GM18526 (cell line): Measurements from ENCODE around the gene BRINP1.

Source experiments
- POLR2A ChIP-seq: IDR thresholded peaks from 3 replicates; pipeline ENCODE4 v1.6.1; 2011; ENCODE audit not compliant: insufficient read length; ENCODE audit errors: extremely low read depth

Gene BRINP1

DNA sequence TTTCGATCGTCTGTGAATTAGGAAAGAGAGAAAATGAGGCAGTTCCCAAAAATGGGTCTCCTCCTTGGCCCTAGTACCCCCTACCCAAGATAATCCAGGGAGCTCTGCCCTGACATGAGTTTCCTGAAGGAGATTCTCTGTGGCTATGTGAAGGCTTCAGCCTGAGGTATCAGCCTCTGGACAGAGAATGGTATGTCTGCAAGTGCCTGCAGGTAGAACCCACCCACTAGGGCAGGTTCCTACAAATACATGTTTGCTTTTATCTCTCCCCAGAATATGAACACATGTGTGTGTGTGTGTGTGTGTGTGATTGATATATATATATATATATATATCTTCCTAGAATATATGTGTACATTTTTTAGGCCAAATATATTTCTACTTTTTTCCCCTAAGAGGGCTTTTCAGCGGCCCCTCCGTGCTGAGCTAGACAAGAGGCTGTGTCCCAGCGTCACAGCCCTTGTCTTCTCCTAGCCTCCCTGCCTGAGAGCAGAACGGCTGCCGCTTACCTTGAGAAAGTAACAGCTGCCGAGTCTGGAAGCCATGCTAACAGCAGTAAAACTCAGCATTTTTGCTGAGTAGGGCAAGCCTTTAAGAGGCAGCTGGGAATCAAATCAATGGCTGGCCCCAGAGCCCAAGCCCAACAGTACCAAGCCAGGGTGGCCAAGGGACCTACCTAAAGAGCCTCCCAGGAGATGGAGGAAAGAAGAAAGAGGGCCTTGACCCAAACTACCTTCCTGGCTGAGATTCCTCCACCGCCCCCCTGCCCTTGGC, 2.1 kb downstream of the BRINP1 start:
- no peak for TF ChIP-seq POLR2A

DNA sequence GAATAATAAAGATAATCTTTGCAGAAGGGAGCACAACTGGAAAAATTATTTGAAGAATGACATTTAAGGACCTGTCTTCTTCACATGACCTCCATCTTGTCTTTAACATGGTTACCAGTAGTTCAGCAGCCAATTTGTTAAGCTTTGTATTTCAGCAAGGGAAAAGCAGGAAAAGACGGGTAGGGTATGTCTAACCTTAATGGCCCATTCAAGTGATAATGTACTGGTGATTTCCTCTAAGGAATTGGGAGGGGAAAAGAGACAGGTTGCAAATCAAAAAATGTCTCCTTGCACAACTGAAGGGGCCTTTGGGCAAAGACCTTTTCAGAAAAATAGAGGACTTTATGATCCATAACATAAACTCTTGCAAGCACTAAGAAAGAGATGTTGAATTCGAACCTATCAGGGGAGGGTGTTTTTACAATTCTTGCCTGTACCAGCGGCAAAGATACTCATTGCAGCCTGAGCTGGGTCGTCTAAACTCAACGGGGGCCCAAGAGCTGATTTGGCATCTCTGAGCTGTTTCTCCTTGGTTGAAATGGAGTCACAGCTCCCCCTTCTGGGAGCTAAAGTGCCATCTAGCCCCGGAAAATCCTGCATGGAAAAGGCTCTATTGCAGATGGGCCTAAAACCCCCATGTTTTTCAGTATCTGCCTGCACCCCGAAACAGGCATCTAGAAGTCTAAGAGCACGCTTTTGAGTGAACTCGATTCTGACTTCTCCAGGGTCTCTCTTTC, 3.8 kb downstream of the BRINP1 start:
- no peak for TF ChIP-seq POLR2A

DNA sequence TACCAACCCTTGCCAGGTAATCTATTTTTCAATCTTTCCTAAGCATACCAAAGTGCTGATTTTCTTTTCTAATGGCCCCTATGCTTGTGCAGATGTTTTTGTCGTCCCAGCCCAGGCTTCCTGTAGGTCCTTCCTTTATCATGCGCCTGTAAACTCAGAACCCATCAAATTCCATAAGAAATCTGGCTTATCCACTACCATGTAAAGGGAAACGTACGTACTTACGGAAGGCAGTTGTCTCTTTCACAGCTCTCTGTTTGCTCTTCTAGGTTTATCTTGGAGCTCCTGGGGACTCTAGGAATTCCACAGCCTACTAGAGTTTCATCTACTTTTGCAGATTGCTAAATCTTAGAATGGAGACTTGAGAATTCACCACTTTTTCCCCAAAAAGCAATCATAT, 9.0 kb downstream of the BRINP1 start:
- no peak for TF ChIP-seq POLR2A

DNA sequence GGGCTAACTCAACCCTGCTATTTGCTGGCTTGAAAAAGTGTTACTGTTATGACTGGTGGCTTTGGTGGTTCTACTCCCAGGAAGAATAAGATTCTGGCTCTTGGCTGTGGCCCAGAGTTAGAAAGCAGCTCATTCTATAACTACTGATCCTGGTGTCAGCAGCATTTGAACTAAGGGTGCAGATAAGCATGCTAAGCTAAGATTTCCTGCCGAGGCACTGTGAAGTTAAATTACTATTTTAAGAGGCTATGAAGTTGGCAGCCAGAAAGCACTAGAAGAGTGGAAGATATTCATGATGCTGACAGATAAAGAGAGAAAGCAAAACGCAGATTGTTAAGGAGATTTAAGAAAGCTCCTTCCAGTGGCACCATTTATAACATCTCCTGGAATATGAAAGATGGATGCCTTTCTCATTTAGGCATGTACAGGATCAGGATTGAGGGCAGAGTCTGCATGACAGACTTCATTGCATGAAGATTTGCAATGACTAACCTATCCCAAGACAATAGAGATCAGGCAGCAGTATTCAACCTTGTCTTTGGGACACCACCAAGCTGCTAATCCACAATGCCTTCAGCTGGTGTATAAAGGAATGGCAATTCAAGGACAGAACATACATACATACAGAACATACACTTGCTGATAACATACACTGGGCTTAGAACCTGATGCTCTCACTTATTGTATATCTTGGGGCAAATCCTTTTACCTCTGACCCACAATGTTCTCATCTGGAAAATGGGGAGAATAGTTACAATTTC, 11.7 kb downstream of the BRINP1 start:
- no peak for TF ChIP-seq POLR2A

DNA sequence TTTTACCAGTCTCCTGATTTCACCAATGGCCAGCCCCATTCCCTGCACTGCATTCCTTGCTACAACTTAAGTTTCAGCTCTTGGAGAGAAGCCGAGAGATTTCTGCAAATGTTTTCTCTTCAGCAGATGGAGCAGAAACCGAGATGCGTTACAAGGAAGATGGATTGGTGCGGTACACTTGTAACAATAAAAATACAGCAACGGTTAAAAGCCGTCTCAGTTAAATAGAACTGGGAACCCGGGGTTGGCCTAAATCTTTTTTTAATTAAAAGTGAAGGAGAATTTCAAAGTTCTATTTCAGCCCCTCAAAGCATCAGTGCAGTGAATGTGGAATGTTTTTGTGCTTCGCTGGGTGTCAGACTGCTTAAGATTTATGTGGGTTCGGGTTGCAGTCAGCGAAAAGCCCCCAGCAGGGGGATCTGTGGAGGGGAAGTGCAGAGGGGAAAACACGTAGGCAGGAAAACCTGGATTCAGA, 19.8 kb downstream of the BRINP1 start:
- TF ChIP-seq POLR2A = no peak

DNA sequence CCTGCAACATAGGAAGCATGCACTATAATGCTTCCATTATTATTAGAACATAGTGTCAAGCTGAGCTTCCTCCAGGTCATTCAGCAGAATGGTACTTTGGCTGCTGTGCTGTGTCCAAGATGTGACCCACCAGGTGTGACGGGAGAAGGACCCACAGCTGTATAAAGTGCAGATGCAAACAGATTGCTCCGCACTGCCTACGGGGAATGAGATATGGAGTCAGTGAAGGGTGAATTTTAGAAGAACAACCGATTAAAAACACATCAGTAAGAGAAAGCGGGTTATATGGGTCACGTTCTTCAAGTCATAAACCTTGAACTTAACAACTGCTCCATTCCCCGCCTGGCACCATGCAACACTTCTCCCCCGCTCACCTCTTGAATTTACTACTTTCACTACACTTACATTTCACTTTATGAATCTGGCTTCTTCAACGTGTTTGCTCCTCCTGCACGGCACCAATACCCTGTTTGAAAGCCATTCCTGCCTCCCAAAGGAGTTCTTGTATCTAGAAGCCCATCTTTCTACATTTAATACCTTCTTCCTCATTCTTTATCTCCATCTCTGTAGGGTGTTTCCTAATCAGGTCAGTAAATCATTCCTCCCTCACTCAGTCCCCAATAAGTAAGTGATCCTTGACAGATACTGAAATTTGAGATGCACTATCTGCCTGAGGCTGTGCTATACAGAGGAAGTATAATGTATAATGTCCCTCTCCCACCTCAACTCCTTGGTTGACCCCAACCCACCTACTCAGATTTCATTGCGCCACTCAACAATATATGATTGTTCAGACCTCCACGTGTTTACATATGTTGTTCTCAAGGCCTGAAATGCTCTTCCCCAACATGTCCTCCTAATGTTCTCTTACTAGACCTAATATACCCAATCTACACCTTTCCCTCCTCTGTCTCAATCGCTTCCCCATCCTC, 25.9 kb downstream of the BRINP1 start:
- TF ChIP-seq POLR2A = no peak

DNA sequence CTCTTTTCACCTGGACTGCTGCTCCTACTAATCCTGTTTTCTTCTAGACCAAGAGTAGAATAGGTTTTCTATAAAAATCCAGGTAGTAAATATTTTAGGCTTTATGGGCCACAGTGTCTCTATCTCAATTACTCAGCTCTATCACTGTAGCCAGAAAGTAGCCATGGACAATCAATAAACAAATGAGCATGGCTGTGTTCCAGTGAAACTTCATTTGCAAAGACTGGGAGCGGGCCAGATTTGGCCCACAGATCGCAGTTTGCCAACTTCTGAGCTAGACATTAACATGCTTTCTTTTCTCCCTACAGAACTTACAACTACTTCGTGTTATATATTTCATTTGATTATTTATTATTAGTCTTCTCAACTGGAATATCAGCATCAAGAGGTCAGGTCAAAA, 30.2 kb downstream of the BRINP1 start:
- TF ChIP-seq POLR2A = no peak

DNA sequence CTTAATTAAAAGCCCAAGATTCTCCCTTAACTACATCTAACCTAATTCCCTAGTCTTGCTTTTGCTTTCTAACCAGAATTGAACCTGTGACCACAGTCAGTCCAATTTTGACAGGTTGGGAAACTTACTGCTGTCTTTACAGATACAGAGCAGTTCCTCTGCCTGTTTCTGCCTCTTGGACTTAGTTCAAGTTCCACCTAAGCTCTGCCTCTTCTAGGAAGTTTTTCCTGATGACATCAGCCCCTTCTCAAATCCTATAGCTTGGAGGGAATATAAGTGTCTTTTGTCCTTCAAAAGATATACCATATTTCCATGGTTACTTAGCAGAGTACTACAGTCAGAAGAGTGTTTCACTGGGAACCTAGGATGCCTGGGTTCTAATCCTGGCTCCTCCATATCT, 31.7 kb downstream of the BRINP1 start:
- no peak for TF ChIP-seq POLR2A

DNA sequence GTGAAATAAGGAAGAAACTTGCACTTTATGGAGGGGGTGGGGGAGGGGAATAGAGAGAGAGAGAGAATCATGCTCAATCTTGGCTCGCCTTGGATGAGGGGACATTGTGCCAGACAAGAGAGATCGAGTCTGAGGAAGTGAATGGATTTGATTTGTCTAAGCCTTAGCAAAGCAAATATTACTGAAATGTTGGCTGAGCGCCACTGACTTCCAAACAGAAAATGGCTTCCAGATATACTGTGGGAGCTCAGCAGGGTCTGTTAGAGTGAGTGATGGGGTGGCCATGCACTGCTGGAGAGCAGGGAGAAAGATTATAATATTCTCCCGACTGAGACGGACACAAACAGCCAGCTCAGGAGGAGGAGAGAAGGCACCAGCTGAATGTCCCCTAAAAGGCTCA, 34.5 kb downstream of the BRINP1 start:
- no peak for TF ChIP-seq POLR2A

DNA sequence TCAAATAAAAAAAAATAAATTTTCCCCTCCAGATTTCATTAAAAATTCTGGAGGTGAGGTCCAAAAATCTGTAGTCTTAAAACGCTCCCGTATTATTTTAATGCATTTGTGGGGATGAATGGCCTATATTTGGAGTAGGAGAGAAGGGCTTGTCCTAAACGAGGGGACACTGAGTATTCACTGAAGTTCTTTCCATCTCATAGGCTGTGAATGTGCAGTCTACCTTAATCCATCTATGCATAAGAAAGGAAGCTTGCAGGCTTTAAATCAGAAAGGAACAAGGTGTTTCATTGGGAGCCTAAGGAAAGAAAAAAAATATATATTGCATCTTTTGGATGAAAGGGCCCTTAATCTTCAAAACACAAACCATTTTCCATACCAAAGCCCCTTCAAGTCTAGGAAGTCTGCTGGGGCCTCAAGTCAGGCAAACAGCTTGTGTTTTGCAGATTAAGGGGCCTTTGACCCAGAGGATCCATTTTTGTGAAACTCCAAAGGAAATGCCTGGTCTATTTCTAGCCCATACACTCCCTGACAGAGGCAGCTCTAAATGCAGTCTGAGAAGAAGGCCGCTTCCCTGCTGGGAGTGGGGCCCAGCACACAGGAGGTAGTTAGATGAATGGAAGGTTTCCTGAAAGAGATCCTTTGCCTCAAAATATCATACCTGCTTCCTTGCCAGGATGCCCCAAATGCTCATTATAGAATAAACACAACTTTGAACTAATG, 35.6 kb downstream of the BRINP1 start:
- no peak for TF ChIP-seq POLR2A

DNA sequence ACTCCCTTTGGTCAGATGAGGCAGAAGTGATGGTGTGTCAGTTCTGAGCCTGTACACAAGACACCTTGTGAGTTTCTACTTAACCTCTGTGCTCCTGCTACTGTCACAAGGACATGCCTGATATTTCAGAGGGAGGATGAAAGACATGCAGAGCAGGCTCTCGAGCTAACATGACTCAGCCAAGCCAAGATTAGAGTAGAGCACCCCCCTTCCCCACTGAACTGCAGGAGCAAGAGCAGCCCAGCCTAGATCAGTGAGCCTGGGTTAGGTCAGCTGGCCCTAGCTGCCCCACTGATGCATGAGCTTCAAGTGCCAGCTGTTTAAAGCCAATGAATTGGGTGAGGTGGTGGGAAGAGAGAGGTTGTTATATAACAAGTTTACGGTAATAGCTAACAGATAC, 36.7 kb downstream of the BRINP1 start:
- no peak for TF ChIP-seq POLR2A

DNA sequence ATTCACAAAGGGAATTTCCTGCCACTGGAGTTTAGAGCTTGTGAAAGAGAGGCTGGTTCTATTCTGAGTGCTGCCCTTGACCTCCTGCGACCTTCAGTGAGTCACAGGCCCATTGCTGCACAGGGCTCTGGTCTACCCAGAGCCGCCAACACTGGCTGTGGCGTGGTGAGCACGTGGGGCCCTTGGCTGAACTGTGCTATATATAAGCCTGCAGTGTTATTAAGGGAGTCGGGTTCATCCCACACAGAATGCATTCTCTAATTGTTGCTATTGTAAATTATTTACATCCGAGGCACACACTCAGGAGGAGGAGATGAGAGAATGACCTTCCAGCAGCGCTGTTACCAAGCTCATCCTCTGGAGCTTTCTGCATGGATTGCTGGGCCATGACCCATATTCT, 47.1 kb downstream of the BRINP1 start:
- no peak for TF ChIP-seq POLR2A

DNA sequence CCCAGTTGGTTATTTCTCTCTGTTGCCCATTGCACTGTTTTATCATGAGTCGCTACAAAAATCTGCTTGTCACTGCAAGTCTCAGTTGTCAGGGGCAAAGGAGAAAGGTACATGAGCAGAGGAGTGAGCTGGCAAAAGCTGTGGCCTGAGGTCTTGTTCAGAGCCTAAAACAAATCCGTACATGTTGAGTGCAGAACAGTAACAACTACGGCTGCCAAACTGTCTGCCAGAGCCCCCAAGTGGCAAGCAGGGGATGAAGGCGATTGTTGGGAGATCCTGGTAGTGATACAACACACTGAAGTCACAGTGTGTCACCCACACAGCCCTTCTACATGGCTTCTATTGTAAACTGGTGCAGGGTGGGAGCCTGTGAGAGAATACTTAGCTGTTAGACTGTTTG, 50.9 kb downstream of the BRINP1 start:
- TF ChIP-seq POLR2A = no peak

DNA sequence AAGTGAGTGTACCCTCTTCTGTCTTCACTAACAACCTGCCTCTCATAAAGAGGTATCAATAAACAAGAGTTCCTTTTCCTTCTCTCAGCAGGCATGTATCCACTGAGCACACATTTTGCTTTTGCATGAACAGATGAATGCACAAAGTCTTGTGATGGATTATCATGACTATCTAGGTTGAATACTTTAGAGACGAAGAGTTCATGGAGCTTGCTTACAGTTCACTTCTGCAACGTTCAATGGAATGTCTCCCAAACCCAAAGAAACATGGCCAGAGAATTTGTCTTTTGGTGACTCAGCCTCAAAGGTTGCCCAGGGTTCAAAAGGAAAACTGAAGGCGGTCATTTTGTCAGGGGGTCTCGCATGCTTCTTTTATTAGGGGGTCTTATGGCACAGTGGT, 55.4 kb downstream of the BRINP1 start:
- no peak for TF ChIP-seq POLR2A
